CD4-positive, alpha-beta T cell (primary cell): ENCODE data around the gene CELA2B. TPM values are rescaled to one million over a fixed set of nuclear protein-coding genes. Genes with fewer than 3 reads are reported as not detected.
"Not testable (repeated sequence)": the region's sequence is repeated elsewhere in the genome, so short reads cannot be mapped to it uniquely, and the experiment has no call there.

ENCODE experiments used
- ATAC-seq: fragments of 200-7000 bp; cut with Tn5 transposase; one replicate; pipeline ENCODE4 v1.10.0; 2022; ENCODE audit warnings: mild to moderate bottlenecking; ENCODE audit not compliant: poor library complexity
- CTCF ChIA-PET: fragments of 350-600 bp; sonication (Branson Sonifier 250); formaldehyde crosslinking; loops from one replicate; lab custom pipeline; 2021; ENCODE audit warnings: antibody characterized with exemption, inconsistent platforms; lab: Charles Lee
- POLR2A ChIA-PET: fragments of 350-600 bp; sonication (Branson Sonifier 250); formaldehyde crosslinking; loops from one replicate; lab custom pipeline; 2021; ENCODE audit warnings: antibody characterized with exemption, inconsistent platforms; lab: Charles Lee
- DNase-seq, 14 experiments: peaks; one replicate each; pipeline ENCODE4 v3.0.0-alpha.2; 2013 to 2020; ENCODE audit warnings: mixed read lengths in 2 of 14
- H3K27ac ChIP-seq, 2 donors: one replicate each; pipeline versions ENCODE4 v1.5.1 to v1.7.0; 2013; ENCODE audit warnings: low read length in 2 of 2, low read depth in 1 of 2, mild to moderate bottlenecking in 1 of 2
- H3K27me3 ChIP-seq, 2 experiments: 1 replicate in 1 of 2; 2 replicates in 1 of 2; pipeline versions ENCODE4 v1.6.1 to v1.7.0; 2013; ENCODE audit warnings: low read length in 2 of 2, control low read depth in 1 of 2, mild to moderate bottlenecking in 1 of 2, moderate library complexity in 1 of 2; ENCODE audit not compliant: insufficient read depth in 2 of 2, control insufficient read depth in 1 of 2
- H3K36me3 ChIP-seq: one replicate; pipeline ENCODE4 v1.6.1; 2013; ENCODE audit warnings: low read length, control low read depth; ENCODE audit not compliant: insufficient read depth
- H3K4me1 ChIP-seq: one replicate; pipeline ENCODE4 v1.6.1; 2013; ENCODE audit warnings: low read length, control low read depth; ENCODE audit not compliant: insufficient read depth
- H3K4me3 ChIP-seq: one replicate; pipeline ENCODE4 v1.5.1; 2013; ENCODE audit warnings: mild to moderate bottlenecking, low read length, moderate library complexity
- H3K9me3 ChIP-seq, 2 experiments: 1 replicate in 1 of 2; 2 replicates in 1 of 2; pipeline versions ENCODE4 v1.6.1 to v1.7.0; 2013; ENCODE audit warnings: low read length in 2 of 2, mild to moderate bottlenecking in 2 of 2, control low read depth in 1 of 2, moderate library complexity in 1 of 2; ENCODE audit not compliant: control insufficient read depth in 1 of 2, insufficient read depth in 1 of 2
- H3K27ac Mint-ChIP-seq: one replicate; pipeline ENCODE4 v1.8.0; 2020; ENCODE audit warnings: mixed read lengths
- H3K27me3 Mint-ChIP-seq: one replicate; pipeline ENCODE4 v1.8.0; 2021; ENCODE audit warnings: mixed read lengths
- H3K36me3 Mint-ChIP-seq: one replicate; pipeline ENCODE4 v1.8.0; 2021; ENCODE audit warnings: low read depth, mixed read lengths
- H3K4me1 Mint-ChIP-seq: one replicate; pipeline ENCODE4 v1.8.0; 2021; ENCODE audit warnings: low read depth, mixed read lengths
- H3K4me3 Mint-ChIP-seq: one replicate; pipeline ENCODE4 v1.8.0; 2020; ENCODE audit warnings: mild to moderate bottlenecking, mixed read lengths
- H3K9me3 Mint-ChIP-seq: one replicate; pipeline ENCODE4 v1.8.0; 2020; ENCODE audit warnings: mixed read lengths
- CTCF ChIP-seq: fragments of 200-600 bp; IDR thresholded peaks from one replicate; pipeline ENCODE4 v1.8.0; 2022; ENCODE audit warnings: antibody characterized with exemption, mild to moderate bottlenecking
- intact Hi-C, 2 experiments: fragments of 100-400 bp; cut with DNase I in 1 of 2; cut with micrococcal nuclease in 1 of 2; formaldehyde crosslinking; loops; one replicate each; pipeline versions ENCODE4 v1.15.1 to v1.9.0; 2023 to 2025; cut with DNase I, micrococcal nuclease
- total RNA-seq, 174 experiments: library from RNA in 2 of 174; stranded (reverse) in 2 of 174; gene quantifications; one replicate each; pipeline ENCODE4 v1.2.3 and lab custom pipeline; 2021 to 2026

CELA2B gene
- total RNA-seq, 2 experiments from 2014 or later = not detected

- no peak for TF ChIP-seq CTCF
- CTCF ChIA-PET = no interaction called here
- Histone ChIP-seq H3K4me1 (no peaks in the 10 kb centered on the region), H3K9me3 (no peaks in the 10 kb centered on the region), H3K27me3 (no peaks in the 10 kb centered on the region), H3K27ac (no peak overlapping the region), H3K36me3 (peaks cover 3% of the 10 kb centered on the region), H3K4me3 (no peak overlapping the region)
- Mint-ChIP-seq H3K27ac (no peak overlapping the region), H3K4me1 (no peaks in the 10 kb centered on the region), H3K27me3 (no peaks in the 10 kb centered on the region), H3K36me3 (peaks cover 41% of the 10 kb centered on the region), H3K9me3 (no peaks in the 10 kb centered on the region), H3K4me3 (no peak overlapping the region)
- ATAC-seq (no peak), DNase-seq (no peak)
- POLR2A ChIA-PET = no interaction called here
- intact Hi-C loops = no loop called here
Measured at GRCh38 chr1:15488371-15488770, 12.5 kb downstream of the CELA2B start.

- no peaks in the 10 kb centered on the region for H3K27me3 ChIP-seq
- Mint-ChIP-seq H3K9me3 (no peaks in the 10 kb centered on the region), H3K36me3 (peaks cover 48% of the 10 kb centered on the region), H3K4me3 (no peak overlapping the region), H3K4me1 (no peaks in the 10 kb centered on the region), H3K27ac (no peak overlapping the region), H3K27me3 (no peaks in the 10 kb centered on the region)
- POLR2A ChIA-PET = no interaction called here
- no peak overlapping the region for H3K4me3 ChIP-seq
- CTCF ChIA-PET = no interaction called here
- no peaks in the 10 kb centered on the region for H3K9me3 ChIP-seq
- DNase-seq (no peak), ATAC-seq (no peak)
- H3K4me1 ChIP-seq = no peaks in the 10 kb centered on the region
- peaks cover 3% of the 10 kb centered on the region for H3K36me3 ChIP-seq
- H3K27ac ChIP-seq = no peak overlapping the region
- intact Hi-C loops = no loop called here
- no peak for TF ChIP-seq CTCF
Measured at GRCh38 chr1:15489052-15489736, 13.3 kb downstream of the CELA2B start.

- POLR2A ChIA-PET, H3K36me3 ChIP-seq, H3K4me1 Mint-ChIP-seq, H3K27me3 ChIP-seq, ATAC-seq, H3K4me3 Mint-ChIP-seq, H3K27ac ChIP-seq, H3K9me3 ChIP-seq, H3K9me3 Mint-ChIP-seq, H3K27me3 Mint-ChIP-seq, intact Hi-C loops, H3K4me1 ChIP-seq, H3K4me3 ChIP-seq, H3K27ac Mint-ChIP-seq: not testable (repeated sequence)
- H3K36me3 Mint-ChIP-seq = peaks cover 62% of the 10 kb centered on the region
- DNase-seq = peak in 1 of 14 experiments; percentile 17
- CTCF ChIA-PET = interaction anchor here (1.3 kb wide), 1 partner anchor 10 kb away, joined by 3 read pairs; no protein-coding TSS in a partner anchor
Measured at GRCh38 chr1:15491010-15491409, 15.1 kb downstream of the CELA2B start.

GRCh38 chr1:15492596-15492995 lies 16.7 kb downstream of the CELA2B start:
- H3K27ac ChIP-seq = no peak overlapping the region
- Mint-ChIP-seq H3K4me3 (no peak overlapping the region), H3K4me1 (no peaks in the 10 kb centered on the region), H3K27me3 (no peaks in the 10 kb centered on the region), H3K9me3 (no peaks in the 10 kb centered on the region), H3K27ac (no peak overlapping the region), H3K36me3 (peaks cover 69% of the 10 kb centered on the region)
- H3K27me3 ChIP-seq = no peaks in the 10 kb centered on the region
- no peaks in the 10 kb centered on the region for H3K9me3 ChIP-seq
- POLR2A ChIA-PET = no interaction called here
- TF ChIP-seq CTCF = no peak
- no peak overlapping the region for H3K4me3 ChIP-seq
- ATAC-seq (no peak), DNase-seq (no peak)
- H3K4me1 ChIP-seq = no peaks in the 10 kb centered on the region
- peaks cover 7% of the 10 kb centered on the region for H3K36me3 ChIP-seq
- intact Hi-C loops = no loop called here
- CTCF ChIA-PET = no interaction called here
